AG09319 (cell line): ENCODE data around the gene NRG3.

Experiments
- DNase-seq: peaks from one replicate; pipeline ENCODE4 v3.0.0-alpha.2; 2010; ENCODE audit warnings: low read depth; ENCODE audit errors: extremely low read depth
- CTCF ChIP-seq: IDR thresholded peaks from 2 replicates; pipeline ENCODE4 v1.5.1; 2011; ENCODE audit warnings: low read depth, mild to moderate bottlenecking, inconsistent platforms, low read length, moderate library complexity

Gene NRG3

GRCh38 chr10:81917666-81918065 is 42.7 kb downstream of the NRG3 start:
- no peak for DNase-seq
- TF ChIP-seq CTCF = no peak

- no peak for DNase-seq
- TF ChIP-seq CTCF = no peak
Observed at GRCh38 chr10:81918766-81919165, 43.8 kb downstream of the NRG3 start.

- no peak for DNase-seq
Observed at GRCh38 chr10:81920213-81920829, 45.3 kb downstream of the NRG3 start.

GRCh38 chr10:81928119-81928518 is 53.1 kb downstream of the NRG3 start:
- no peak for TF ChIP-seq CTCF
- DNase-seq = no peak

More at GRCh38 chr10:81920213-81920829, 45.3 kb downstream of the NRG3 start:
- no peak for TF ChIP-seq CTCF

GRCh38 chr10:81943583-81943982 is 68.6 kb downstream of the NRG3 start:
- DNase-seq = no peak
- no peak for TF ChIP-seq CTCF

GRCh38 chr10:81944609-81945008 is 69.6 kb downstream of the NRG3 start:
- no peak for TF ChIP-seq CTCF
- no peak for DNase-seq

- TF ChIP-seq CTCF = no peak
Observed at GRCh38 chr10:81949283-81949682, 74.3 kb downstream of the NRG3 start.

More at GRCh38 chr10:81949283-81949682, 74.3 kb downstream of the NRG3 start:
- no peak for DNase-seq
